ENCODE results near the gene AKR1E2. TPM values are rescaled to one million over a fixed set of nuclear protein-coding genes. Genes with fewer than 3 reads are reported as not detected.
A peak's percentile ranks its signal among the peaks of the same experiment; 100 is the strongest.

Gene AKR1E2
- total RNA-seq, 1 donor from 2014 or later, result 10.0 TPM

GRCh38 chr10:4807761-4808507, 18.1 kb upstream of the AKR1E2 start:
- TF ChIP-seq CTCF (IDR thresholded peaks at IDR 0.05), result no peak
- ATAC-seq, result no peak
- Histone ChIP-seq H3K4me3 (no peak overlapping the region), H3K27ac (no peak overlapping the region), H3K36me3 (no peaks in the 10 kb centered on the region), H3K9me3 (no peaks in the 10 kb centered on the region), H3K4me1 (no peaks in the 10 kb centered on the region), H3K27me3 (no peaks in the 10 kb centered on the region)
- intact Hi-C loops (cut with DNase I), result no loop called here
- no peak for DNase-seq

- Histone ChIP-seq H3K27ac (no peak overlapping the region), H3K27me3 (no peaks in the 10 kb centered on the region), H3K4me3 (no peak overlapping the region), H3K4me1 (no peaks in the 10 kb centered on the region), H3K9me3 (no peaks in the 10 kb centered on the region), H3K36me3 (no peaks in the 10 kb centered on the region)
- ATAC-seq (no peak), DNase-seq (no peak)
- no peak for TF ChIP-seq CTCF (IDR thresholded peaks at IDR 0.05)
- intact Hi-C loops (cut with DNase I), result no loop called here
These were observed 16.9 kb upstream of the AKR1E2 start for GRCh38 chr10:4809156-4809555.

- Histone ChIP-seq H3K9me3 (no peaks in the 10 kb centered on the region), H3K36me3 (no peaks in the 10 kb centered on the region), H3K4me3 (no peak overlapping the region), H3K27ac (no peak overlapping the region), H3K4me1 (peaks cover 5% of the 10 kb centered on the region), H3K27me3 (no peaks in the 10 kb centered on the region)
- ATAC-seq, result no peak
- no peak for DNase-seq
- intact Hi-C loops (cut with DNase I), result no loop called here
- TF ChIP-seq CTCF (IDR thresholded peaks at IDR 0.05), result no peak
These were observed 15.9 kb upstream of the AKR1E2 start for GRCh38 chr10:4810092-4810491.

GRCh38 chr10:4812046-4812445, 14.0 kb upstream of the AKR1E2 start:
- DNase-seq (no peak), ATAC-seq (peak; percentile 75)
- peaks cover 6% of the 10 kb centered on the region for H3K4me1 ChIP-seq
- no peaks in the 10 kb centered on the region for H3K36me3 ChIP-seq
- no peak for TF ChIP-seq CTCF (IDR thresholded peaks at IDR 0.05)
- H3K9me3 ChIP-seq, result no peaks in the 10 kb centered on the region
- no peak overlapping the region for H3K27ac ChIP-seq
- H3K27me3 ChIP-seq, result no peaks in the 10 kb centered on the region
- intact Hi-C loops (cut with DNase I), result no loop called here
- H3K4me3 ChIP-seq, result no peak overlapping the region

- ATAC-seq, result no peak
- intact Hi-C loops (cut with DNase I), result no loop called here
- TF ChIP-seq CTCF (IDR thresholded peaks at IDR 0.05), result no peak
- Histone ChIP-seq H3K27ac (no peak overlapping the region), H3K27me3 (no peaks in the 10 kb centered on the region), H3K4me1 (peaks cover 6% of the 10 kb centered on the region), H3K36me3 (no peaks in the 10 kb centered on the region), H3K9me3 (no peaks in the 10 kb centered on the region), H3K4me3 (no peak overlapping the region)
- DNase-seq, result no peak
These were observed 13.0 kb upstream of the AKR1E2 start for GRCh38 chr10:4813023-4813422.

- H3K4me3 ChIP-seq, result no peak overlapping the region
- intact Hi-C loops (cut with DNase I), result no loop called here
- H3K27me3 ChIP-seq, result no peaks in the 10 kb centered on the region
- DNase-seq (no peak), ATAC-seq (no peak)
- peaks cover 6% of the 10 kb centered on the region for H3K4me1 ChIP-seq
- no peaks in the 10 kb centered on the region for H3K9me3 ChIP-seq
- no peaks in the 10 kb centered on the region for H3K36me3 ChIP-seq
- H3K27ac ChIP-seq, result no peak overlapping the region
- TF ChIP-seq CTCF (IDR thresholded peaks at IDR 0.05), result no peak
These were observed 12.5 kb upstream of the AKR1E2 start for GRCh38 chr10:4813496-4813895.
